ENCODE data around the gene DHRS1. TPM values are rescaled to one million over a fixed set of nuclear protein-coding genes. Genes with fewer than 3 reads are reported as not detected.
"Not testable (repeated sequence)": the region's sequence is repeated elsewhere in the genome, so short reads cannot be mapped to it uniquely, and the experiment has no call there.

DHRS1 gene
- total RNA-seq, 1 donor from 2014 or later: 6.3 TPM

GRCh38 chr14:24327914-24328313 is 28.3 kb upstream of the DHRS1 start:
- not testable (repeated sequence) for H3K4me3 ChIP-seq (ENCODE audit: low read length in 3 of 3); H3K9me3 ChIP-seq (ENCODE audit: control insufficient read depth in 3 of 3, low read length in 3 of 3); H3K36me3 ChIP-seq (ENCODE audit: control insufficient read depth in 3 of 3, insufficient read depth in 3 of 3, low read length in 3 of 3); H3K27ac ChIP-seq (ENCODE audit: low read depth, low read length); H3K9ac ChIP-seq (ENCODE audit: low read depth in 1 of 3, low read length in 3 of 3)
- H3K4me1 ChIP-seq (ENCODE audit: control insufficient read depth in 3 of 3, insufficient read depth in 3 of 3, low read length in 3 of 3): peaks cover 9 to 30% (median 12%) of the 10 kb centered on the region in 3 donors
- H3K27me3 ChIP-seq (ENCODE audit: control insufficient read depth in 3 of 3, insufficient read depth in 3 of 3, low read length in 3 of 3): peaks cover 10 to 26% (median 23%) of the 10 kb centered on the region in 3 donors

GRCh38 chr14:24327303-24327702 is 27.7 kb upstream of the DHRS1 start:
- H3K9me3 ChIP-seq (ENCODE audit: control insufficient read depth in 3 of 3, low read length in 3 of 3): no peaks in the 10 kb centered on the region
- H3K27ac ChIP-seq (ENCODE audit: low read depth, low read length): no peak overlapping the region
- H3K4me3 ChIP-seq (ENCODE audit: low read length in 3 of 3): no peak overlapping the region
- H3K36me3 ChIP-seq (ENCODE audit: control insufficient read depth in 3 of 3, insufficient read depth in 3 of 3, low read length in 3 of 3): peaks cover 0 to 6% (median 5%) of the 10 kb centered on the region in 3 donors
- no peak overlapping the region for H3K9ac ChIP-seq (ENCODE audit: low read depth in 1 of 3, low read length in 3 of 3)
- H3K27me3 ChIP-seq (ENCODE audit: control insufficient read depth in 3 of 3, insufficient read depth in 3 of 3, low read length in 3 of 3): peaks cover 4 to 20% (median 17%) of the 10 kb centered on the region in 3 donors
- H3K4me1 ChIP-seq (ENCODE audit: control insufficient read depth in 3 of 3, insufficient read depth in 3 of 3, low read length in 3 of 3): peaks cover 4 to 24% (median 6%) of the 10 kb centered on the region in 3 donors

- Histone ChIP-seq H3K9me3 (ENCODE audit: control insufficient read depth in 3 of 3, low read length in 3 of 3) (no peaks in the 10 kb centered on the region), H3K4me3 (ENCODE audit: low read length in 3 of 3) (no peak overlapping the region), H3K27ac (ENCODE audit: low read depth, low read length) (no peak overlapping the region), H3K4me1 (ENCODE audit: control insufficient read depth in 3 of 3, insufficient read depth in 3 of 3, low read length in 3 of 3) (peaks cover 0 to 17% (median 0%) of the 10 kb centered on the region in 3 donors), H3K9ac (ENCODE audit: low read depth in 1 of 3, low read length in 3 of 3) (no peak overlapping the region), H3K36me3 (ENCODE audit: control insufficient read depth in 3 of 3, insufficient read depth in 3 of 3, low read length in 3 of 3) (peaks cover 0 to 6% (median 5%) of the 10 kb centered on the region in 3 donors), H3K27me3 (ENCODE audit: control insufficient read depth in 3 of 3, insufficient read depth in 3 of 3, low read length in 3 of 3) (peaks cover 2 to 7% (median 4%) of the 10 kb centered on the region in 3 donors)
These were observed 26.4 kb upstream of the DHRS1 start for GRCh38 chr14:24325963-24326362.

- Histone ChIP-seq H3K27ac (ENCODE audit: low read depth, low read length) (no peak overlapping the region), H3K9ac (ENCODE audit: low read depth in 1 of 3, low read length in 3 of 3) (no peak overlapping the region), H3K27me3 (ENCODE audit: control insufficient read depth in 3 of 3, insufficient read depth in 3 of 3, low read length in 3 of 3) (peaks cover 0 to 6% (median 0%) of the 10 kb centered on the region in 3 donors), H3K9me3 (ENCODE audit: control insufficient read depth in 3 of 3, low read length in 3 of 3) (no peaks in the 10 kb centered on the region), H3K4me3 (ENCODE audit: low read length in 3 of 3) (no peak overlapping the region), H3K36me3 (ENCODE audit: control insufficient read depth in 3 of 3, insufficient read depth in 3 of 3, low read length in 3 of 3) (peaks cover 0 to 6% (median 5%) of the 10 kb centered on the region in 3 donors), H3K4me1 (ENCODE audit: control insufficient read depth in 3 of 3, insufficient read depth in 3 of 3, low read length in 3 of 3) (peaks cover 0 to 17% (median 0%) of the 10 kb centered on the region in 3 donors)
These were observed 25.5 kb upstream of the DHRS1 start for GRCh38 chr14:24325041-24325530.

GRCh38 chr14:24324024-24324423 is 24.4 kb upstream of the DHRS1 start:
- no peaks in the 10 kb centered on the region for H3K9me3 ChIP-seq (ENCODE audit: control insufficient read depth in 3 of 3, low read length in 3 of 3)
- H3K4me3 ChIP-seq (ENCODE audit: low read length in 3 of 3): no peak overlapping the region
- H3K9ac ChIP-seq (ENCODE audit: low read depth in 1 of 3, low read length in 3 of 3): no peak overlapping the region
- peaks cover 0 to 7% (median 0%) of the 10 kb centered on the region in 3 donors for H3K4me1 ChIP-seq (ENCODE audit: control insufficient read depth in 3 of 3, insufficient read depth in 3 of 3, low read length in 3 of 3)
- H3K36me3 ChIP-seq (ENCODE audit: control insufficient read depth in 3 of 3, insufficient read depth in 3 of 3, low read length in 3 of 3): peaks cover 0 to 7% (median 5%) of the 10 kb centered on the region in 3 donors
- no peak overlapping the region for H3K27ac ChIP-seq (ENCODE audit: low read depth, low read length)
- H3K27me3 ChIP-seq (ENCODE audit: control insufficient read depth in 3 of 3, insufficient read depth in 3 of 3, low read length in 3 of 3): peaks cover 8 to 10% (median 9%) of the 10 kb centered on the region in 3 donors

GRCh38 chr14:24323341-24323740 is 23.8 kb upstream of the DHRS1 start:
- H3K9ac ChIP-seq (ENCODE audit: low read depth in 1 of 3, low read length in 3 of 3): no peak overlapping the region
- no peaks in the 10 kb centered on the region for H3K9me3 ChIP-seq (ENCODE audit: control insufficient read depth in 3 of 3, low read length in 3 of 3)
- peaks cover 0 to 4% (median 0%) of the 10 kb centered on the region in 3 donors for H3K4me1 ChIP-seq (ENCODE audit: control insufficient read depth in 3 of 3, insufficient read depth in 3 of 3, low read length in 3 of 3)
- H3K4me3 ChIP-seq (ENCODE audit: low read length in 3 of 3): no peak overlapping the region
- no peak overlapping the region for H3K27ac ChIP-seq (ENCODE audit: low read depth, low read length)
- H3K27me3 ChIP-seq (ENCODE audit: control insufficient read depth in 3 of 3, insufficient read depth in 3 of 3, low read length in 3 of 3): peaks cover 13 to 16% (median 15%) of the 10 kb centered on the region in 3 donors
- peaks cover 0 to 8% (median 7%) of the 10 kb centered on the region in 3 donors for H3K36me3 ChIP-seq (ENCODE audit: control insufficient read depth in 3 of 3, insufficient read depth in 3 of 3, low read length in 3 of 3)

- peaks cover 0 to 4% (median 0%) of the 10 kb centered on the region in 3 donors for H3K4me1 ChIP-seq (ENCODE audit: control insufficient read depth in 3 of 3, insufficient read depth in 3 of 3, low read length in 3 of 3)
- no peak overlapping the region for H3K27ac ChIP-seq (ENCODE audit: low read depth, low read length)
- H3K9ac ChIP-seq (ENCODE audit: low read depth in 1 of 3, low read length in 3 of 3): no peak overlapping the region
- H3K36me3 ChIP-seq (ENCODE audit: control insufficient read depth in 3 of 3, insufficient read depth in 3 of 3, low read length in 3 of 3): peaks cover 0 to 8% (median 7%) of the 10 kb centered on the region in 3 donors
- no peak overlapping the region for H3K4me3 ChIP-seq (ENCODE audit: low read length in 3 of 3)
- no peaks in the 10 kb centered on the region for H3K9me3 ChIP-seq (ENCODE audit: control insufficient read depth in 3 of 3, low read length in 3 of 3)
- peaks cover 19 to 20% (median 20%) of the 10 kb centered on the region in 3 donors for H3K27me3 ChIP-seq (ENCODE audit: control insufficient read depth in 3 of 3, insufficient read depth in 3 of 3, low read length in 3 of 3)
These were observed 23.1 kb upstream of the DHRS1 start for GRCh38 chr14:24322672-24323071.

GRCh38 chr14:24321212-24321975 is 21.8 kb upstream of the DHRS1 start:
- Histone ChIP-seq H3K36me3 (ENCODE audit: control insufficient read depth in 3 of 3, insufficient read depth in 3 of 3, low read length in 3 of 3) (peaks cover 0 to 8% (median 7%) of the 10 kb centered on the region in 3 donors), H3K27ac (ENCODE audit: low read depth, low read length) (no peak overlapping the region), H3K4me3 (ENCODE audit: low read length in 3 of 3) (no peak overlapping the region), H3K4me1 (ENCODE audit: control insufficient read depth in 3 of 3, insufficient read depth in 3 of 3, low read length in 3 of 3) (peaks cover 0 to 4% (median 3%) of the 10 kb centered on the region in 3 donors), H3K9me3 (ENCODE audit: control insufficient read depth in 3 of 3, low read length in 3 of 3) (no peaks in the 10 kb centered on the region), H3K9ac (ENCODE audit: low read depth in 1 of 3, low read length in 3 of 3) (no peak overlapping the region), H3K27me3 (ENCODE audit: control insufficient read depth in 3 of 3, insufficient read depth in 3 of 3, low read length in 3 of 3) (peaks cover 23 to 32% (median 31%) of the 10 kb centered on the region in 3 donors)

GRCh38 chr14:24317141-24317928 is 17.8 kb upstream of the DHRS1 start:
- peaks cover 20 to 41% (median 27%) of the 10 kb centered on the region in 3 donors for H3K4me1 ChIP-seq (ENCODE audit: control insufficient read depth in 3 of 3, insufficient read depth in 3 of 3, low read length in 3 of 3)
- H3K27me3 ChIP-seq (ENCODE audit: control insufficient read depth in 3 of 3, insufficient read depth in 3 of 3, low read length in 3 of 3): peaks cover 24 to 50% (median 46%) of the 10 kb centered on the region in 3 donors
- H3K27ac ChIP-seq (ENCODE audit: low read depth, low read length): no peak overlapping the region
- no peak overlapping the region for H3K9ac ChIP-seq (ENCODE audit: low read depth in 1 of 3, low read length in 3 of 3)
- H3K36me3 ChIP-seq (ENCODE audit: control insufficient read depth in 3 of 3, insufficient read depth in 3 of 3, low read length in 3 of 3): peaks cover 0 to 3% (median 2%) of the 10 kb centered on the region in 3 donors
- H3K9me3 ChIP-seq (ENCODE audit: control insufficient read depth in 3 of 3, low read length in 3 of 3): peaks cover 0 to 2% (median 0%) of the 10 kb centered on the region in 3 donors
- no peak overlapping the region for H3K4me3 ChIP-seq (ENCODE audit: low read length in 3 of 3)
